ENCODE data around the gene PLXNC1. TPM values are rescaled to one million over a fixed set of nuclear protein-coding genes. Genes with fewer than 3 reads are reported as not detected.

PLXNC1 gene
- total and polyA plus RNA-seq, 2 of the 8 experiments (the other 6 are each of a cell fraction or from before 2014, with no cell fraction given) = 0.83 to 2.0 TPM

- TF ChIP-seq CHD7 (IDR thresholded peaks at IDR 0.05; ENCODE audit: insufficient replicate concordance, low read length) (no peak), KDM5A (IDR thresholded peaks at IDR 0.05; ENCODE audit: low read length) (no peak), RNF2 (IDR thresholded peaks at IDR 0.05; ENCODE audit: borderline replicate concordance, low read depth, low read length, missing control alignments, poor library complexity, severe bottlenecking) (no peak), CTBP2 (IDR thresholded peaks at IDR 0.05; ENCODE audit: borderline replicate concordance, insufficient read depth, insufficient read length, low read length) (no peak), JUND (IDR thresholded peaks at IDR 0.05; ENCODE audit: low read length) (no peak), EZH2 (IDR thresholded peaks at IDR 0.05; ENCODE audit: low read depth, low read length, severe bottlenecking) (no peak), SP4 (IDR thresholded peaks at IDR 0.05; ENCODE audit: low read length) (no peak), SIX5 (IDR thresholded peaks at IDR 0.05; ENCODE audit: low read depth, low read length) (no peak)
Observed at GRCh38 chr12:94235848-94236247, 87.5 kb downstream of the PLXNC1 start (continued).
